ENCODE results near the gene GMCL2. TPM values are rescaled to one million over a fixed set of nuclear protein-coding genes. Genes with fewer than 3 reads are reported as not detected.

GMCL2 gene
- total and polyA plus RNA-seq, 12 donors = not detected

GRCh38 chr5:178216779-178217178, 29.6 kb upstream of the GMCL2 start:
- intact Hi-C loops (cut with DNase I) = no loop called here
- no peaks in the 10 kb centered on the region for H3K27me3 ChIP-seq
- no peak overlapping the region for H3K4me3 ChIP-seq
- no peaks in the 10 kb centered on the region for H3K9me3 ChIP-seq (replicated peaks in 1 of 3)
- TF ChIP-seq POLR2A (IDR thresholded peaks at IDR 0.05) (no peak), CTCF (IDR thresholded peaks at IDR 0.05) (no peak)
- peaks cover 0 to 53% of the 10 kb centered on the region in 2 donors for H3K36me3 ChIP-seq (replicated peaks in 1 of 2)
- peaks cover 6 to 8% of the 10 kb centered on the region in 2 donors for H3K4me1 ChIP-seq (replicated peaks in 1 of 2)
- 93 to 96% (median 93%) methylated on average over 3 of the region's 3 CpGs for WGBS, 4 donors
- DNase-seq = no peak
- no peak overlapping the region for H3K27ac ChIP-seq

GRCh38 chr5:178216088-178216534, 28.9 kb upstream of the GMCL2 start:
- WGBS, 4 donors = 82 to 91% (median 85%) methylated on average over 5 of the region's 5 CpGs
- no peak overlapping the region for H3K27ac ChIP-seq

GRCh38 chr5:178215280-178216002, 28.3 kb upstream of the GMCL2 start:
- intact Hi-C loops (cut with DNase I) = no loop called here
- H3K27me3 ChIP-seq = no peaks in the 10 kb centered on the region
- H3K36me3 ChIP-seq (replicated peaks in 1 of 2) = peaks cover 0 to 67% of the 10 kb centered on the region in 2 donors
- H3K4me3 ChIP-seq = no peak overlapping the region
- WGBS, 4 donors = 78 to 85% (median 81%) methylated on average over 8 to 13 of the region's 13 CpGs
- DNase-seq = no peak
- H3K4me1 ChIP-seq (replicated peaks in 1 of 2) = peaks cover 6 to 8% of the 10 kb centered on the region in 2 donors
- H3K9me3 ChIP-seq (replicated peaks in 1 of 3) = no peaks in the 10 kb centered on the region
- no peak for TF ChIP-seq CTCF (IDR thresholded peaks at IDR 0.05)
- no peak for TF ChIP-seq POLR2A (IDR thresholded peaks at IDR 0.05)
- no peak overlapping the region for H3K27ac ChIP-seq

More at GRCh38 chr5:178216088-178216534, 28.9 kb upstream of the GMCL2 start:
- H3K36me3 ChIP-seq (replicated peaks in 1 of 2) = peaks cover 0 to 60% of the 10 kb centered on the region in 2 donors
- H3K4me1 ChIP-seq (replicated peaks in 1 of 2) = peaks cover 6 to 8% of the 10 kb centered on the region in 2 donors
- H3K4me3 ChIP-seq = no peak overlapping the region
- intact Hi-C loops (cut with DNase I) = no loop called here
- no peaks in the 10 kb centered on the region for H3K9me3 ChIP-seq (replicated peaks in 1 of 3)
- no peak for DNase-seq
- no peaks in the 10 kb centered on the region for H3K27me3 ChIP-seq
- TF ChIP-seq POLR2A (IDR thresholded peaks at IDR 0.05) (no peak), CTCF (IDR thresholded peaks at IDR 0.05) (no peak)

GRCh38 chr5:178214160-178214803, 27.1 kb upstream of the GMCL2 start:
- Histone ChIP-seq H3K4me3 (no peak overlapping the region), H3K4me1 (replicated peaks in 1 of 2) (peaks cover 6 to 8% of the 10 kb centered on the region in 2 donors), H3K36me3 (replicated peaks in 1 of 2) (peaks cover 0 to 78% of the 10 kb centered on the region in 2 donors), H3K27me3 (no peaks in the 10 kb centered on the region), H3K9me3 (replicated peaks in 1 of 3) (no peaks in the 10 kb centered on the region), H3K27ac (no peak overlapping the region)
- WGBS, 4 donors = 92 to 95% (median 93%) methylated on average over 6 of the region's 6 CpGs
- intact Hi-C loops (cut with DNase I) = no loop called here
- TF ChIP-seq POLR2A (IDR thresholded peaks at IDR 0.05) (no peak), CTCF (IDR thresholded peaks at IDR 0.05) (no peak)
- no peak for DNase-seq
